Measurements from ENCODE around the gene SP2.

DNA sequence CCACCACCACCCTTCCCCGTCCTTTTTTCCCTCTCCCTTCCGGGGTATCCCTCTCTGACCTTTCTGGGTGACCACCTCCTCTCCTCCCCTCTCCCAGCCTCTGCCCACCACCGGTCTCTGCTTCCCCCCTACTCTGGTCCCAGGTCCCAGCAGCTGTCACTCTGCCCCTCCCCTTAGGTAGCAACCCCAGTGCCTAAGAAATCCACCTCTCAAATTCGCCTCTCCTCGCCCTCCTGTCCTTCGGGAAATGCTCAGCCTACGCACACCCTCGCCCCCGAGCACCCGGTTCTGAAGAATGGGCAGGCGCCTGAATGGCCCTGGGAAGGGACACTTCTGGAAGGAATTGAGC is 44.3 kb upstream of the SP2 start:
- peak; percentile 37 for TF ChIP-seq EZH2 (IDR thresholded peaks at IDR 0.05; ENCODE audit: low read length, missing control alignments)
- TF ChIP-seq, protein P1, sequence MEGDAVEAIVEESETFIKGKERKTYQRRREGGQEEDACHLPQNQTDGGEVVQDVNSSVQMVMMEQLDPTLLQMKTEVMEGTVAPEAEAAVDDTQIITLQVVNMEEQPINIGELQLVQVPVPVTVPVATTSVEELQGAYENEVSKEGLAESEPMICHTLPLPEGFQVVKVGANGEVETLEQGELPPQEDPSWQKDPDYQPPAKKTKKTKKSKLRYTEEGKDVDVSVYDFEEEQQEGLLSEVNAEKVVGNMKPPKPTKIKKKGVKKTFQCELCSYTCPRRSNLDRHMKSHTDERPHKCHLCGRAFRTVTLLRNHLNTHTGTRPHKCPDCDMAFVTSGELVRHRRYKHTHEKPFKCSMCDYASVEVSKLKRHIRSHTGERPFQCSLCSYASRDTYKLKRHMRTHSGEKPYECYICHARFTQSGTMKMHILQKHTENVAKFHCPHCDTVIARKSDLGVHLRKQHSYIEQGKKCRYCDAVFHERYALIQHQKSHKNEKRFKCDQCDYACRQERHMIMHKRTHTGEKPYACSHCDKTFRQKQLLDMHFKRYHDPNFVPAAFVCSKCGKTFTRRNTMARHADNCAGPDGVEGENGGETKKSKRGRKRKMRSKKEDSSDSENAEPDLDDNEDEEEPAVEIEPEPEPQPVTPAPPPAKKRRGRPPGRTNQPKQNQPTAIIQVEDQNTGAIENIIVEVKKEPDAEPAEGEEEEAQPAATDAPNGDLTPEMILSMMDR (conservative IDR thresholded peaks at IDR 0.05 in 1 of 2, IDR thresholded peaks at IDR 0.05 in 1 of 2; ENCODE audit: low read depth in 1 of 2, low read length in 2 of 2) = no peak
